ENCODE results near the gene OR13F1. TPM values are rescaled to one million over a fixed set of nuclear protein-coding genes. Genes with fewer than 3 reads are reported as not detected.

OR13F1 gene
- not detected in 2 replicates for polyA plus RNA-seq

GRCh38 chr9:104503963-104504362 is at the start of gene OR13F1:
Gene OR13F1, plus strand, starts transcription at chr9:104504263. Its CDS starts 0 bp downstream, at chr9:104504263.

GRCh38 chr9:104527109-104527508 is 23.0 kb downstream of the OR13F1 start, which contains the start of gene OR13C4:
Gene OR13C4, minus strand, starts transcription at chr9:104527209. Its CDS starts 0 bp downstream, at chr9:104527209.

GRCh38 chr9:104536756-104537155 is 32.7 kb downstream of the OR13F1 start, which contains the start of gene OR13C3:
Gene OR13C3, minus strand, starts transcription at chr9:104536856. Its CDS starts 133 bp downstream, at chr9:104536723.

Other genes starting within 250 kb of the OR13F1 start
- not detected in 2 replicates for gene OR13C4, start 22.9 kb downstream of the OR13F1 start, polyA plus RNA-seq
- gene OR13C3, start 32.6 kb downstream of the OR13F1 start, polyA plus RNA-seq: 1.7 TPM in 1 of 2 replicates, not detected in the other
- not detected in 2 replicates for gene OR13C8, start 64.9 kb downstream of the OR13F1 start, polyA plus RNA-seq
- not detected in 2 replicates for gene OR13C5, start 95.2 kb downstream of the OR13F1 start, polyA plus RNA-seq
- not detected in 2 replicates for gene OR13C2, start 101.4 kb downstream of the OR13F1 start, polyA plus RNA-seq
- gene OR13C9, start 113.9 kb downstream of the OR13F1 start, polyA plus RNA-seq: not detected in 2 replicates
- not detected in 2 replicates for gene OR13D1, start 190.3 kb downstream of the OR13F1 start, polyA plus RNA-seq
- gene NIPSNAP3A, start 243.4 kb downstream of the OR13F1 start, polyA plus RNA-seq: 84.8 and 101 TPM in 2 replicates

Data from Purkinje cell (primary cell).